Esophagus squamous epithelium (tissue), 5 donors: ENCODE data around the gene SOX8. TPM values are rescaled to one million over a fixed set of nuclear protein-coding genes. Genes with fewer than 3 reads are reported as not detected.

ENCODE experiments used
- DNase-seq: peaks from one replicate; lab custom pipeline; 2025; lab: John Stamatoyannopoulos, UW
- H3K27ac ChIP-seq, 4 donors: fragments of 200-600 bp; sonication (generic); one replicate each; pipeline ENCODE4 v1.5.1; 2016 to 2019; ENCODE audit warnings: mild to moderate bottlenecking in 1 of 4
- H3K27me3 ChIP-seq, 4 donors: fragments of 200-600 bp; sonication (generic); 1 replicate in 3 of 4; 2 replicates in 1 of 4; pipeline versions ENCODE4 v1.5.1 to v1.6.0; 2017 to 2021; ENCODE audit warnings: antibody characterized with exemption in 1 of 4
- H3K36me3 ChIP-seq, 3 donors: fragments of 200-600 bp; sonication (generic); one replicate each; pipeline ENCODE4 v1.5.1; 2016 to 2019
- H3K4me1 ChIP-seq, 3 donors: fragments of 200-600 bp; sonication (generic); one replicate each; pipeline ENCODE4 v1.5.1; 2017 to 2019
- H3K4me3 ChIP-seq, 4 donors: fragments of 200-600 bp; sonication (generic); 1 replicate in 3 of 4; 2 replicates in 1 of 4; pipeline ENCODE4 v1.5.1; 2016 to 2019; ENCODE audit warnings: mild to moderate bottlenecking in 2 of 4, moderate library complexity in 1 of 4
- H3K9me3 ChIP-seq, 3 donors: fragments of 200-600 bp; sonication (generic); one replicate each; pipeline ENCODE4 v1.5.1; 2016 to 2019
- POLR2A ChIP-seq, 4 donors: fragments of 450-650 bp; IDR thresholded peaks; one replicate each; pipeline ENCODE4 v1.6.1; 2017; ENCODE audit warnings: antibody characterized with exemption in 4 of 4, mild to moderate bottlenecking in 4 of 4, moderate library complexity in 3 of 4
- WGBS, 2 donors: methylation state at CpG; one replicate each; pipeline ENCODE4 v1.1.5; 2018; 5-methylcytosine and 5-hydroxymethylcytosine counted together
- intact Hi-C: fragments of 100-400 bp; cut with DNase I; formaldehyde crosslinking; loops from one replicate; pipeline ENCODE4 v1.15.0; 2022
- total RNA-seq, 4 donors: library from RNA; depleted of rRNA; stranded (reverse); fragments of >200 nt; gene quantifications; one replicate each; pipeline ENCODE4 v1.1.0, GENCODE V29; 2016
- TF ChIP-seq, protein P1 (sequence below), 6 experiments: fragments of 450-650 bp in 4 of 6; fragments of 200-600 bp in 2 of 6; sonication (generic) in 2 of 6; IDR thresholded peaks; one replicate each; pipeline ENCODE4 v1.5.1; 2016 to 2019; ENCODE audit warnings: antibody characterized with exemption in 6 of 6, mild to moderate bottlenecking in 4 of 6, moderate library complexity in 4 of 6
- donor health status: DM: yes; HTN: yes; CAD: no.

Gene SOX8
- total RNA-seq, 4 donors from 2014 or later = 0.08 to 0.19 (median 0.09) TPM; not detected in 1

DNA sequence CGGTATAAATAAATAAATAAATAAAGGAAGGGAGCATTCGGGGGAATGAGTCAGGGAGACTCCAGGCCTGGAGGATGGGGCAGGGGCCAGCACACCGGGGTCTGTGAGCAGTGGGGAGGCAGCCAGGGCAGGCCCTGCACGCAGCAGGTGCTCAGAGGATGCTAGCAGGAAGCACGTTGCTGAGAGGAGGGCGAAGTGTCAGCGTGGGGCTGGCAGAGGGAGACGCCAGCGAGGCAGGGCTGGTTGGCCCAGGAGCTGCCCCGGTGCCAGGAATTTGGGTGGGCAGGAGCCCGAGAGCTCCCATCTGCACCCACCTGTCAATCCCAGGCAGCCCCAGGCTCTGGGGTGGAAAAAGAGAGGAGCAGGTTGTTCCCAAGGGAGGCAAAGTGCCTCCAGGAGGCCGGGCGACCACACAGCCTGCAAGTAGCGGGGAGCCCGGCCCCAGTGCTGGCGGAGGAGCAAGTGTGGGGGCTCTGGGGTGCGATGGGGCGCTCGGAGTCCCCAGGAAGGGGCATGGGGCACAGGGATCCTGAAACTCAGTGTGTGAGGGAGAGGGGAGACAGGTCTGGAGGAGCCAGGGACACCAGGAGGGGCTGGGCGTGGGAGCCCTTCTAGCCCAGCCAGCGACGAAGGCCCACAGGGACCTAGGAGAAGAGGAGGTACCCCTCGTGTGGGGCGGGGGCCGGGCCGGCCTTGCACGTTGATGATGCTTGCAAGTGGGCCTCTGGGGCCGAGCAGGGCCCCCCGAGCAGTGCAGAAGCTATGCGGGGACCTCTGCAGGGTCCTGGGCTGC is 28.0 kb downstream of the SOX8 start:
- Histone ChIP-seq H3K4me1 (peaks cover 0 to 8% (median 0%) of the 10 kb centered on the region in 3 donors), H3K9me3 (no peaks in the 10 kb centered on the region), H3K27ac (no peak overlapping the region), H3K36me3 (no peaks in the 10 kb centered on the region), H3K4me3 (no peak overlapping the region), H3K27me3 (peaks cover 0 to 66% (median 0%) of the 10 kb centered on the region in 4 donors)
- intact Hi-C loops = no loop called here
- WGBS, 2 donors = 63 to 69% methylated on average over 15 to 20 of the region's 30 CpGs
- no peak for DNase-seq
- TF ChIP-seq POLR2A (IDR thresholded peaks at IDR 0.05) = no peak
- TF ChIP-seq, protein P1, sequence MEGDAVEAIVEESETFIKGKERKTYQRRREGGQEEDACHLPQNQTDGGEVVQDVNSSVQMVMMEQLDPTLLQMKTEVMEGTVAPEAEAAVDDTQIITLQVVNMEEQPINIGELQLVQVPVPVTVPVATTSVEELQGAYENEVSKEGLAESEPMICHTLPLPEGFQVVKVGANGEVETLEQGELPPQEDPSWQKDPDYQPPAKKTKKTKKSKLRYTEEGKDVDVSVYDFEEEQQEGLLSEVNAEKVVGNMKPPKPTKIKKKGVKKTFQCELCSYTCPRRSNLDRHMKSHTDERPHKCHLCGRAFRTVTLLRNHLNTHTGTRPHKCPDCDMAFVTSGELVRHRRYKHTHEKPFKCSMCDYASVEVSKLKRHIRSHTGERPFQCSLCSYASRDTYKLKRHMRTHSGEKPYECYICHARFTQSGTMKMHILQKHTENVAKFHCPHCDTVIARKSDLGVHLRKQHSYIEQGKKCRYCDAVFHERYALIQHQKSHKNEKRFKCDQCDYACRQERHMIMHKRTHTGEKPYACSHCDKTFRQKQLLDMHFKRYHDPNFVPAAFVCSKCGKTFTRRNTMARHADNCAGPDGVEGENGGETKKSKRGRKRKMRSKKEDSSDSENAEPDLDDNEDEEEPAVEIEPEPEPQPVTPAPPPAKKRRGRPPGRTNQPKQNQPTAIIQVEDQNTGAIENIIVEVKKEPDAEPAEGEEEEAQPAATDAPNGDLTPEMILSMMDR (IDR thresholded peaks at IDR 0.05) = no peak

DNA sequence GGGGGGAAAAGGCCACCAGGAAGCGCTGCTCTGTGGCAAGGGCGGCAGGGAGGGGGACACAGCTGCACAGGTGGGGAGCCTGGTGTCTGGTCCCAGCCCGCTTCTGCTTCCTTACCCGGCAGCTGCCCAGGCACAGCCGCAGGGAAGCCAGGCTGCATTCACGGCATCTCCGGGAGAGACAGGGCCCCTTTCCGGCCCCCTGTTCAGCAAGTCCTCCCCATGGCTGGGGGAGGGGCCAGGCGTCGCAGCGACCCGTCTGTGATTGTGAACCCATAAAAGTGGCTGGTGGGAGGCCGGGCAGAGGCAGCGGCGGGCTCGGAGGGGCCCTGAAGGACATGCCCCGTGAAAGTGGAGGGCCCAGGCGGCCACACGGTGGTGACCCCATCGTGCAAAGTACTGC is 28.7 kb downstream of the SOX8 start:
- no peak for DNase-seq
- peaks cover 0 to 8% (median 0%) of the 10 kb centered on the region in 3 donors for H3K4me1 ChIP-seq
- 65% methylated on average over 6 of the region's 20 CpGs; no CpG with 5 or more reads in 1 of the 2 donors for WGBS, 2 donors
- H3K27me3 ChIP-seq = peaks cover 0 to 66% (median 0%) of the 10 kb centered on the region in 4 donors
- TF ChIP-seq, protein P1 (IDR thresholded peaks at IDR 0.05) = no peak
- TF ChIP-seq POLR2A (IDR thresholded peaks at IDR 0.05) = no peak
- no peaks in the 10 kb centered on the region for H3K36me3 ChIP-seq
- intact Hi-C loops = no loop called here
- H3K27ac ChIP-seq = no peak overlapping the region
- H3K9me3 ChIP-seq = no peaks in the 10 kb centered on the region
- no peak overlapping the region for H3K4me3 ChIP-seq

DNA sequence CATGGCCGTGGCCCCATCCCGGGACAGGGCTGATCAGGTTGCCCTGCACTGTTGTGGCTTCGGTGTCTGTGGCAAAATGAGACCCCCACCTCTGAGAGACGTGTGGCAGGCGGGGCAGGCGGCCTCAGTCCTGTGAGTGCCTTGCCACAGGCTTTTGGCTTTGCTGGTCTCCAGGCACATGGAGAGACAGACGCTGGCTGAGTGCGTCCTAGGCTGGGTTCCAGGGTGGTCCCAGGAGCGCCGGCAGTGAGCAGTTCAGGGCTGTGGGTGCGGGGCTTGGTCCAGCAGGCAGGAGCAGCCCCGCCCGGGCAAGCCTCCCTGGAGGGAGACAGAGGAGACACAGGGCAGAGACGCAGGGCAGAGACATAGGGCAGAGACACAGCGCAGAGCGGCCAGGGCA is 29.2 kb downstream of the SOX8 start:
- Histone ChIP-seq H3K9me3 (no peaks in the 10 kb centered on the region), H3K4me1 (peaks cover 0 to 8% (median 0%) of the 10 kb centered on the region in 3 donors), H3K36me3 (no peaks in the 10 kb centered on the region), H3K27me3 (peaks cover 0 to 66% (median 0%) of the 10 kb centered on the region in 4 donors), H3K27ac (no peak overlapping the region), H3K4me3 (no peak overlapping the region)
- DNase-seq = no peak
- TF ChIP-seq, protein P1 (IDR thresholded peaks at IDR 0.05) = no peak
- no peak for TF ChIP-seq POLR2A (IDR thresholded peaks at IDR 0.05)
- WGBS, 2 donors = 83 to 95% methylated on average over 3 of the region's 16 CpGs
- intact Hi-C loops = no loop called here

DNA sequence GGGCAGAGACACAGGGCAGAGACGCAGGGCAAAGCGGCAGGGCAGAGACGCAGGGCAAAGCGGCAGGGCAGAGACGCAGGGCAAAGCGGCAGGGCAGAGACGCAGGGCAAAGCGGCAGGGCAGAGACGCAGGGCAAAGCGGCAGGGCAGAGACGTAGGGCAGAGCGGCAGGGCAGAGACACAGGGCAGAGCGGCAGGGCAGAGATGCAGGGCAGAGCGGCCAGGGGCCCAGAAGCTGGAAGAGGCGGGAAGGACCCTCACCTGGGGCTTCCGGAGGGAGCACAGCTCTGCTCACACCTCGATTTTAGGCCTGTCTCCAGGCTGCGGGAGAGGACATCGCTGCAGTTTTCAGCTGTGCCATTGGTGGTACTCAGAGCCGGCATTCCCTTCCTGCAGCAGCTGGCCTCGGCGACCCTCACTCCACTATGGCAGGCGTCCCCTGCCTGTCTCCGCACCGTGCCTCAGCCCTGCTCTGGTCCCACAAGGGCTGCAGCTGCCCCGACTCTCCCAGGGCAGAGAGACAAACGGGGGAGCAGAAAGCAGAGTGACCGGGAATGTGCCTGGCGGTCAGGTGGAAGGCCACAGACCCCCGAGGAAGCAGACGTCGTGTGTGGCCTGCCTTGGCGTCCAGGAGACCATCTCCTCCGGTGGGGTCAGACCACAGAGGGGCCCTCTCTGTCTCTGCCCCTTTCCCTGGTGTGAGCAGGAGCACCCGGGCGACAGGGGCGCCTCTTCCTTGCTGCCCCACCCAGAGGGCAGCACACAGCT is 29.9 kb downstream of the SOX8 start:
- H3K4me3 ChIP-seq = no peak overlapping the region
- intact Hi-C loops = no loop called here
- no peaks in the 10 kb centered on the region for H3K9me3 ChIP-seq
- TF ChIP-seq, protein P1 (IDR thresholded peaks at IDR 0.05) = no peak
- no peak for DNase-seq
- peaks cover 0 to 62% (median 0%) of the 10 kb centered on the region in 4 donors for H3K27me3 ChIP-seq
- H3K36me3 ChIP-seq = no peaks in the 10 kb centered on the region
- H3K4me1 ChIP-seq = peaks cover 0 to 8% (median 0%) of the 10 kb centered on the region in 3 donors
- WGBS, 2 donors = 85 to 96% methylated on average over 15 to 16 of the region's 37 CpGs
- no peak overlapping the region for H3K27ac ChIP-seq

DNA sequence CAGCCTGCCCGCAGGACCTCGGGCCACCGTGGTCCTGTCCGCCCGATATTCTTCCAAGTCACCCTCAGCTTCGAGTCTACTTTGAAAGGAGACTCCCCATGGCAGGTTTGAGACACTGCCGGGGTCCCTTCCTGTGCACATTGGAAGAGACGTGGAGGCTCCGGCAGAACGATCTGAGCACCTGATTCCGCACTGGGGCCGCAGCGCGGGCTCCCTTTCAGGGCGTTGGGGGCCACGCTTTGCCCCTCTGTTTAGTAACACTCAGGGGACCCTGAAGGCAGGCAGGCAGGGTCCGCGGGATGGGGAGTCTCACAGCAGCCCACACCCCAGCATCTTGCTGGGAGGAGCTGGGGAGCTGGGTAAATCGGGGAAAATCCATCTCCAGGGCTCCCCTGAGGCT is 30.6 kb downstream of the SOX8 start:
- intact Hi-C loops = no loop called here
- 75% methylated on average over 5 of the region's 19 CpGs; no CpG with 5 or more reads in 1 of the 2 donors for WGBS, 2 donors
- Histone ChIP-seq H3K4me1 (peaks cover 0 to 6% (median 0%) of the 10 kb centered on the region in 3 donors), H3K9me3 (no peaks in the 10 kb centered on the region), H3K4me3 (no peak overlapping the region), H3K27me3 (peaks cover 0 to 55% (median 0%) of the 10 kb centered on the region in 4 donors), H3K27ac (no peak overlapping the region), H3K36me3 (no peaks in the 10 kb centered on the region)
- TF ChIP-seq POLR2A (IDR thresholded peaks at IDR 0.05) = no peak
- TF ChIP-seq, protein P1 (IDR thresholded peaks at IDR 0.05) = no peak
- DNase-seq = no peak
